ENCODE measurements around the gene CD302.

GRCh38 chr2:159762075-159762474 lies 35.9 kb downstream of the CD302 start:
- TF ChIP-seq CTCF (IDR thresholded peaks at IDR 0.05) (no peak), POLR2A (IDR thresholded peaks at IDR 0.05) (no peak)
